HEK293 (cell line): Measurements from ENCODE around the gene TARBP1.

Experiments
- CTCF ChIA-PET: fragments of 350-600 bp; formaldehyde crosslinking; extraction: SDS; loops from one replicate; lab custom pipeline; 2021; ENCODE audit warnings: antibody characterized with exemption; lab: Yijun Ruan, JAX
- POLR2A ChIA-PET: fragments of 300-600 bp; formaldehyde crosslinking; extraction: SDS; loops from one replicate; lab custom pipeline; 2020; ENCODE audit warnings: antibody characterized with exemption, inconsistent platforms; lab: Yijun Ruan, JAX
- H3K27ac ChIP-seq: fragments of 200-500 bp; sonication (Bioruptor generic); 2 replicates; pipeline ENCODE4 v1.5.1; 2014; ENCODE audit warnings: low read depth, low read length, control low read depth, inconsistent platforms; ENCODE audit errors: extremely low read depth
- H3K36me3 ChIP-seq, 2 experiments: fragments of 200-500 bp in 1 of 2; sonication (Bioruptor generic) in 1 of 2; 1 replicate in 1 of 2; 2 replicates in 1 of 2; pipeline ENCODE4 v1.5.1; 2014 to 2017; ENCODE audit warnings: inconsistent platforms in 2 of 2, low read length in 2 of 2; ENCODE audit not compliant: control insufficient read depth in 2 of 2, insufficient read depth in 1 of 2
- H3K4me1 ChIP-seq: fragments of 200-500 bp; sonication (Bioruptor generic); 2 replicates; pipeline ENCODE4 v1.5.1; 2014; ENCODE audit warnings: mild to moderate bottlenecking, low read length, inconsistent platforms; ENCODE audit not compliant: control insufficient read depth, insufficient read depth
- H3K4me3 ChIP-seq: 2 replicates; pipeline ENCODE4 v1.5.1; 2011; ENCODE audit warnings: low read depth, mild to moderate bottlenecking, control low read depth, low read length, moderate library complexity
- H3K9me3 ChIP-seq: fragments of 200-500 bp; sonication (Bioruptor generic); 2 replicates; pipeline ENCODE4 v1.5.1; 2014; ENCODE audit warnings: low read depth, low read length, inconsistent platforms; ENCODE audit not compliant: control insufficient read depth, insufficient read depth
- GLI2 ChIP-seq: fragments of 450-650 bp; formaldehyde crosslinking; IDR thresholded peaks from 2 replicates; pipeline ENCODE4; 2017; ENCODE audit warnings: missing biosample characterization, missing genetic modification characterization, low read depth, borderline replicate concordance
- KLF7 ChIP-seq: fragments of 450-650 bp; formaldehyde crosslinking; IDR thresholded peaks from 2 replicates; pipeline ENCODE4 v1.5.1; 2016; ENCODE audit warnings: missing biosample characterization, missing genetic modification characterization, borderline replicate concordance
- KLF8 ChIP-seq: fragments of 450-650 bp; formaldehyde crosslinking; IDR thresholded peaks from 2 replicates; pipeline ENCODE4 v1.5.1; 2016; ENCODE audit warnings: missing biosample characterization, missing genetic modification characterization
- PATZ1 ChIP-seq: fragments of 450-650 bp; formaldehyde crosslinking; IDR thresholded peaks from 2 replicates; pipeline ENCODE4 v1.5.1; 2016; ENCODE audit warnings: missing biosample characterization, missing genetic modification characterization
- PBX3 ChIP-seq: sonication (generic); formaldehyde crosslinking; IDR thresholded peaks from 2 replicates; pipeline ENCODE4 v1.8.1; 2022; ENCODE audit warnings: mild to moderate bottlenecking, moderate library complexity, missing genetic modification reagents
- SALL2 ChIP-seq: fragments of 450-650 bp; formaldehyde crosslinking; IDR thresholded peaks from 2 replicates; pipeline ENCODE4 v1.5.0; 2017; ENCODE audit warnings: missing biosample characterization, mild to moderate bottlenecking, missing genetic modification characterization, borderline replicate concordance
- SP3 ChIP-seq: fragments of 450-650 bp; formaldehyde crosslinking; IDR thresholded peaks from 2 replicates; pipeline ENCODE4 v1.5.1; 2016; ENCODE audit warnings: missing biosample characterization, missing genetic modification characterization
- YY1 ChIP-seq: fragments of 450-650 bp; formaldehyde crosslinking; IDR thresholded peaks from 2 replicates; pipeline ENCODE4 v1.5.1; 2018; ENCODE audit warnings: missing biosample characterization, missing genetic modification characterization
- ZNF10 ChIP-seq: fragments of 450-650 bp; formaldehyde crosslinking; IDR thresholded peaks from 2 replicates; pipeline ENCODE4 v1.5.1; 2017; ENCODE audit warnings: missing biosample characterization, missing genetic modification characterization
- ZNF324 ChIP-seq: fragments of 450-650 bp; formaldehyde crosslinking; IDR thresholded peaks from 2 replicates; pipeline ENCODE4 v1.5.1; 2016; ENCODE audit warnings: missing biosample characterization, missing genetic modification characterization
- ZNF341 ChIP-seq: fragments of 450-650 bp; formaldehyde crosslinking; IDR thresholded peaks from 2 replicates; pipeline ENCODE4; 2016; ENCODE audit warnings: low read depth, missing biosample characterization, missing genetic modification characterization
- ZNF354C ChIP-seq: fragments of 450-650 bp; formaldehyde crosslinking; IDR thresholded peaks from 2 replicates; pipeline ENCODE4 v1.5.1; 2016; ENCODE audit warnings: missing biosample characterization, missing genetic modification characterization, low read depth, borderline replicate concordance
- ZNF416 ChIP-seq: fragments of 450-650 bp; formaldehyde crosslinking; IDR thresholded peaks from 2 replicates; pipeline ENCODE4 v1.5.1; 2016; ENCODE audit warnings: missing biosample characterization, missing genetic modification characterization
- ZNF488 ChIP-seq: fragments of 450-650 bp; formaldehyde crosslinking; IDR thresholded peaks from 2 replicates; pipeline ENCODE4 v1.5.1; 2016; ENCODE audit warnings: missing biosample characterization, missing genetic modification characterization
- ZNF510 ChIP-seq: fragments of 450-650 bp; formaldehyde crosslinking; IDR thresholded peaks from 2 replicates; pipeline ENCODE4 v1.5.1; 2018; ENCODE audit warnings: mild to moderate bottlenecking, missing genetic modification characterization, missing biosample characterization; ENCODE audit not compliant: insufficient replicate concordance
- ZNF544 ChIP-seq: fragments of 450-650 bp; formaldehyde crosslinking; IDR thresholded peaks from 2 replicates; pipeline ENCODE4 v1.5.0; 2017; ENCODE audit warnings: missing biosample characterization, missing genetic modification characterization
- ZNF558 ChIP-seq: fragments of 450-650 bp; formaldehyde crosslinking; IDR thresholded peaks from 2 replicates; pipeline ENCODE4 v1.5.1; 2016; ENCODE audit warnings: missing biosample characterization, missing genetic modification characterization
- ZNF623 ChIP-seq: fragments of 450-650 bp; formaldehyde crosslinking; IDR thresholded peaks from 2 replicates; pipeline ENCODE4 v1.5.1; 2016; ENCODE audit warnings: missing biosample characterization, missing genetic modification characterization
- ZNF664 ChIP-seq: fragments of 450-650 bp; formaldehyde crosslinking; IDR thresholded peaks from 2 replicates; pipeline ENCODE4 v1.5.1; 2016; ENCODE audit warnings: missing biosample characterization, missing genetic modification characterization
- TF ChIP-seq, protein P1 (sequence below): fragments of 450-650 bp; formaldehyde crosslinking; IDR thresholded peaks from 2 replicates; pipeline ENCODE4 v1.5.1; 2017; ENCODE audit warnings: missing biosample characterization, missing genetic modification characterization
- TF ChIP-seq, protein P2 (sequence below): fragments of 450-650 bp; formaldehyde crosslinking; IDR thresholded peaks from 2 replicates; pipeline ENCODE4 v1.5.1; 2016; ENCODE audit warnings: missing biosample characterization, missing genetic modification characterization

The TARBP1 gene

DNA sequence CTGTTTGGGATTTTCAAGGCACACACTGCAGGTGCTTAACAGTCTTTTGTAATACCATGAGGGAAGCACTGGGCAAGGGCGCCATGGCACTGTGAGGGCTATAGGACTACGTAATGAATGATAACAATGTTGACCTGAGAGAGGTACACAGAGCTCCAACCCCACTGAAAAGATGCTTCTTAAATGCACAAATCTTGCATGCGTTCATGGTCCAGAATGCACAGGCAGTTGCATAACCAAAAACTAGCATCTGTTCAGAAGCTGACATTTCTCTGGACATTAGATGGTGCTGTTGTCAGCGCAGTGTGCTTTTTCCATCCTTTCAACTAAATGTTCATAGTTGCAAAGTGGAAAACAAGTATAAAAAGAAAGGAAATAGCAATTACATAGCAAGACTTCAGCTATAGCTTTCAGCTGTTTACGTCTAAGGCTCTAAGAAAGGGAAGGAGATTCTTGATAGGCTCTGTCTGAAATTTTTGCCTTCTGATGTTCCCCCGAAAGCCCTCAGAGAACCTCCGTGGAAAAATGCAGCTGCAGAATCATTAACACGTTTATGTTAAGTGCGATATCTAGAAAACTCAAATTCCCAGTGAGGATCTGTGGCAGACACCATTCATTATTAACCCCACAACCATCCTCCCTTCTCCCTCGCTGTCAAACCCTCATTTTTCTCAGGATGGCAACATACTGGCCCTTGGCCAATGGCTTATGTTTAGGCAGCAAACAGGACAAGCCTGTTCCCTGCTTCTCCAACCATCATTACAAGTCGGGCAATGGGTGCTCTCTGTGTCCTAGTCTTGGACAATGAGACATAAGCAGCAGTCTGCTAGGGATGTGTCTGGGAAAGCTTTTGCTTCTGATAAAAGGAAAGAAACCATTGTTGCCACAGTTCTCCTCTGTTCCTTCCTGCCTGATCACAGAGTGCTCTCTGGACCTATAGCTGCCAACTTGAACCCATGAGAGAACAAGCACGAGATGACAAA is 8.2 kb upstream of the TARBP1 start (continued):
- TF ChIP-seq PATZ1 (tag by site-specific recombination), result no peak

DNA sequence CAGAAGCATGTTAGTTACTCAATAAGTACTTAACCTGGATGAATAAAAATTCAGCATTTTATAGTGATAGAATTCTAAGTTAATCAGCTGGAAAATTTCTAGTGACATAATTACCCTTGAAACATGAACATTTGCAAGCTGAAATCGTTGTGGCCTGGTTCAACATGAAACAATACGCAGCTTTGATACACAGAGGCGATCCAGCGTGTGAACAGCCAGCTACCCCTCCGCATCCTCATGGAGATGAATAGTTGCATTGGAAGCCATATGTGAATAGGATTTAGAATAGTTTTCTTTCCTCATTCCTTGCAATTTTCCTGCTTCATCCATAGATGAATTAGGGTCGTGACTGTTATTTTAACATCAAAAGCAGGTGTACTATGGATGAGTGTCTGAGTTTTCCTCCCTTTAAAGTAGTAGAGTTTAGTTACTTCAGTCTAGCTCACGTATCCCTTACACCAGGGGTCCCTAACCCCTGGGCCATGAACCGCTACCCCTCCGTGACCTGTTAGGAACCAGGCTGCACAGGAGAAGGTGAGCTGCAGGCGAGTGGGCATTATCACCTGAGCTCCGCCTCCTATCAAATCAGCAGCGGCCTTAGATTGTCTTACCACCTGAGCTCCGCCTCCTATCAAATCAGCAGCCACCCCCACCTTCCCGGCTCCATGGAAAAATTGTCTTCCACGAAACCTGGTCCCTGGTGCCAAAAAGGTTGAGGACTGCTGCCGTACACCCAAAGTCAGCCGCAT is 6.2 kb upstream of the TARBP1 start:
- CTCF ChIA-PET, result interaction anchor here (0.5 to 4.2 kb wide), 5 partner anchors 14 to 1019 kb away, joined by 3 to 40 read pairs (median 4); partner anchors contain the start of gene B3GALNT2

DNA sequence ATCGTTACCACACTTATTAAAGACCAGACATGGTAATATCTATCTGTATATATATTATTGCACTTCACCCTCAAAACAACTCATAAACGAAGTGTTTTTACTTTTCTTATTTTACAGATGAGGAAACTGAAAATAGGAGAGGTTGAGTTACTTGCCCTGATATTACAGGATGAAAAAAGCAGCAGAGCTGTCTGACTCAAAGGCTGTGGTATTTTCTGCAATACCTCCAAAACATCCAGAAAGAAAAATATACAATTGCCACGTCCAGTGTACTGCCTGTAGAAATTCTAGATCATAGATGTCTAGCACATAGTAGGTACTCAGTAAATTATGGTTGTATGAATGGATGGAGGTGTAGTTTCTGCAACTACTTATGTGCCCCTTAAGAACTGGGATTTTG is 5.2 kb upstream of the TARBP1 start:
- POLR2A ChIA-PET, result interaction anchor here (0.8 kb wide), 1 partner anchor 105 kb away, joined by 3 read pairs; no protein-coding TSS in a partner anchor
- H3K4me1 ChIP-seq, result no peaks in the 10 kb centered on the region
- CTCF ChIA-PET, result interaction anchor here (0.6 to 4.2 kb wide), 3 partner anchors 15 to 932 kb away, joined by 3 to 40 read pairs (median 3); no protein-coding TSS in a partner anchor
- no peak for TF ChIP-seq KLF8
- no peak for TF ChIP-seq ZNF558 (tag by site-specific recombination)
- no peak for TF ChIP-seq ZNF416 (tag by site-specific recombination)
- no peak for TF ChIP-seq ZNF510 (tag by site-specific recombination)
- no peak for TF ChIP-seq ZNF544 (tag by site-specific recombination)
- no peak for TF ChIP-seq GLI2 (tag by site-specific recombination)
- TF ChIP-seq SALL2 (tag by site-specific recombination), result no peak
- TF ChIP-seq ZNF623 (tag by site-specific recombination), result no peak
- TF ChIP-seq PBX3, result no peak
- no peak for TF ChIP-seq SP3
- no peak for TF ChIP-seq ZNF10 (tag by site-specific recombination)
- TF ChIP-seq ZNF354C (tag by site-specific recombination), result no peak
- TF ChIP-seq, protein P1, sequence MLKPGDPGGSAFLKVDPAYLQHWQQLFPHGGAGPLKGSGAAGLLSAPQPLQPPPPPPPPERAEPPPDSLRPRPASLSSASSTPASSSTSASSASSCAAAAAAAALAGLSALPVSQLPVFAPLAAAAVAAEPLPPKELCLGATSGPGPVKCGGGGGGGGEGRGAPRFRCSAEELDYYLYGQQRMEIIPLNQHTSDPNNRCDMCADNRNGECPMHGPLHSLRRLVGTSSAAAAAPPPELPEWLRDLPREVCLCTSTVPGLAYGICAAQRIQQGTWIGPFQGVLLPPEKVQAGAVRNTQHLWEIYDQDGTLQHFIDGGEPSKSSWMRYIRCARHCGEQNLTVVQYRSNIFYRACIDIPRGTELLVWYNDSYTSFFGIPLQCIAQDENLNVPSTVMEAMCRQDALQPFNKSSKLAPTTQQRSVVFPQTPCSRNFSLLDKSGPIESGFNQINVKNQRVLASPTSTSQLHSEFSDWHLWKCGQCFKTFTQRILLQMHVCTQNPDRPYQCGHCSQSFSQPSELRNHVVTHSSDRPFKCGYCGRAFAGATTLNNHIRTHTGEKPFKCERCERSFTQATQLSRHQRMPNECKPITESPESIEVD (tag by site-specific recombination), result no peak
- TF ChIP-seq ZNF341 (tag by site-specific recombination), result no peak

More for the DNA sequence above, 6.2 kb upstream of the TARBP1 start:
- TF ChIP-seq ZNF324 (no peak), KLF7 (tag by site-specific recombination) (no peak), ZNF664 (no peak), YY1 (no peak), ZNF488 (tag by site-specific recombination) (no peak)
- TF ChIP-seq, protein P2, sequence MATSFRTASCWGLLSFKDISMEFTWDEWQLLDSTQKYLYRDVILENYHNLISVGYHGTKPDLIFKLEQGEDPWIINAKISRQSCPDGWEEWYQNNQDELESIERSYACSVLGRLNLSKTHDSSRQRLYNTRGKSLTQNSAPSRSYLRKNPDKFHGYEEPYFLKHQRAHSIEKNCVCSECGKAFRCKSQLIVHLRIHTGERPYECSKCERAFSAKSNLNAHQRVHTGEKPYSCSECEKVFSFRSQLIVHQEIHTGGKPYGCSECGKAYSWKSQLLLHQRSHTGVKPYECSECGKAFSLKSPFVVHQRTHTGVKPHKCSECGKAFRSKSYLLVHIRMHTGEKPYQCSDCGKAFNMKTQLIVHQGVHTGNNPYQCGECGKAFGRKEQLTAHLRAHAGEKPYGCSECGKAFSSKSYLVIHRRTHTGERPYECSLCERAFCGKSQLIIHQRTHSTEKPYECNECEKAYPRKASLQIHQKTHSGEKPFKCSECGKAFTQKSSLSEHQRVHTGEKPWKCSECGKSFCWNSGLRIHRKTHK (tag by site-specific recombination), result no peak
- Histone ChIP-seq H3K27ac (no peak overlapping the region), H3K4me1 (no peaks in the 10 kb centered on the region), H3K4me3 (no peak overlapping the region), H3K9me3 (no peaks in the 10 kb centered on the region), H3K36me3 (no peaks in the 10 kb centered on the region)
- POLR2A ChIA-PET, result no interaction called here

More for the DNA sequence above, 5.2 kb upstream of the TARBP1 start:
- Histone ChIP-seq H3K36me3 (no peaks in the 10 kb centered on the region), H3K27ac (no peak overlapping the region), H3K4me3 (no peak overlapping the region), H3K9me3 (no peaks in the 10 kb centered on the region)
